NCI-H1694 treated with DMSO at 0.1 percent for 48 hours (cell line): ENCODE data around the gene FGFR1OP2.
"Not testable (repeated sequence)": the region's sequence is repeated elsewhere in the genome, so short reads cannot be mapped to it uniquely, and the experiment has no call there.

Experiments
- DNase-seq: peaks from one replicate; lab custom pipeline; 2025; lab: John Stamatoyannopoulos, UW

FGFR1OP2 gene

DNA sequence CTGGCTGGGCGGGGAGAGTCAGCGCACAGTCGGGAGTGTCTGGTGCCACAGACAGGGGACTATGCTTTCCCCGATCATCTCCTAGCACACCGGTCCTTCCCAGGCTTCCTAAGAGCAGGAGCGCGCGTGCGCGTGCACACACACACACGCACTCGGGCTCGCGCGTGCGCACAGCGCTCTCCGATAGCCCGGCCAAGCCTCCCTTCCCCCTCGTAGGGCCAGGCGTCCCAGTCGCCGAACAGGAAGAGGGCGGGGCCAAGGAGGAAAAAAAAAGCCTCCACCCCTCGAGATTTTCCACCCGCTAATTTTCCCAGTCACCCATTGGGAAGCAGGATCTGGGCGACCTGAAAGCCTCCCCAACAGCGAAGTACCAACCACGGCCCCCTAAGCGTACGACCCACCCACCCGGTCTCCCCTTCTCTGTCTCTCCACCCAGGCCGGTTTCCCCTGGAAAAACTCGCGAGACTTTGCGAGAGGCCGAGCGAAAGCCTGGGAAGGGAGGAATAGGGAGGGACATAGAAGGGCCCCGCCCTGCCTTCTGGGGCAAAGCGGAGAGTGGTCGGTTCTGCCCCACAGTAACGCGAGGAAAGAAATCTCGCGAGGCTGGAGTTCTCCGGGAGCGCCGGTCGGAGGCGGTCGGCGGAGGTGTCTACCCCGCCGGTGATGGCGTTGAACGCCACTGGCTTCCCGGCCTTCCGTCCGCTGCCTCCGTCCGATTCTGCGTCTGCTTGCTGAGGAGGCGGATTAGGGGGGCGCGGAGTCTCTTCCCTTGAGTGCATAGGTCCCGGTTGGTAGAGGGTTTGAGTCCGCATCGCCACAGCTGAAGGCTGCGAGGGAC is at the start of gene FGFR1OP2, which contains the start of gene INTS13:
FGFR1OP2 (plus strand) TSS at position 608 of the 838 bp plus-strand sequence. CDS start 15,689 bp downstream, outside the sequence.
INTS13 (minus strand) TSS at position 119 of the 838 bp plus-strand sequence. CDS start 1,178 bp downstream, outside the sequence.
- DNase-seq = peak; percentile 98

DNA sequence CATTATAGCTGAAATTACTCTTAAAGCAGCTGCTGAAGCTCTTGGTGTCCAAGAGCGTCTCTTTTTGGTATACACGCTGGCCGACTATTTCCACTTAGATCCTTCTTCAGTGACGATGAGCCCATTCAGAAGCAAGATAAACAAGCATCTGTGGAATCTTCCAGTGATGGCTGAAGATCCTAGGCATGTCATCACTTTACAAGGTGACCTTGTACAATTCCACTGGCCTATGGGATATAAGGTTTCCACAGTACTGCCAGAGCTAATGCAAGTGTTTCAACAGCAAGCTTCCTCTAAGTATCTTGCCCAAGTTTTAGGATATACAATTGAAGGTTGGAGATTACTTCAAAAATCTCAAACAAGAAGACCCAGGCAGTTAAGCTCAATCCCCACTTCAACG is 47.5 kb upstream of the FGFR1OP2 start:
- DNase-seq = no peak

DNA sequence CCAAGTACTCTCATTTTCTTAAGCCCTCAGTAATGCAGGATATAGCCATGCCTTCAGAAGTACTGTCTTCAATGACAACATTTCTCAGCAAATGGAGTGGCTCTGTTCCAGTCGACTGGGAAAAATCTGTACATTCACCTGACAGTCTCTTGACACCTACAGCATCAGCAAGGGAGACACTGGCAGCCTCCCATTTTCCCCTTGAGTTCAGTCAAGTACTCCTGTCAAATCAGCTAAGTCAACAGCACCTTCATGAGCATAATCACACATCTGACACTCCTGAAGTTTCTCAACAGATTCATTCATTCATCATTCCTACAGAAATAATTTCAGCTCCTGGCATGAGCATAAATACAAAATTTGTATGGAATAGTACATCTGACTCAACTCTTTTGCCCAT is 46.6 kb upstream of the FGFR1OP2 start:
- DNase-seq = no peak

DNA sequence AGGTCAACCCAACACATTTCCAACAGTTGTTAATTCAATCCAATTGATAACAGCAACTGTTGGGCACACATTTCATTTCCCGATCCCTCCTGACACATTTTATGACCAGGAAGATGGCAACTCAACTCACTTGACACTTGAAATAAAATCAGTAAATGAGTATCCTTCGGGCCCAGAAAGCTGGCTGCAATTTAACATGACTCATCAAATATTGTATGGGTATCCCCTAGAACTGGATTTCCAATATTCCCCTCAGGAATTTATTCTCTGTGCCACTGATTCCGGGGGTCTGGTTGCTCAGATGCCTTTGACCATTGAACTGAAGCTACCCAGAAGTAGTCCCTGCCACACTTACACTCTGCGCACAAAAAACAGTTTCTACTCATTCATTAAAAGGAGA is 42.6 kb upstream of the FGFR1OP2 start:
- no peak for DNase-seq

DNA sequence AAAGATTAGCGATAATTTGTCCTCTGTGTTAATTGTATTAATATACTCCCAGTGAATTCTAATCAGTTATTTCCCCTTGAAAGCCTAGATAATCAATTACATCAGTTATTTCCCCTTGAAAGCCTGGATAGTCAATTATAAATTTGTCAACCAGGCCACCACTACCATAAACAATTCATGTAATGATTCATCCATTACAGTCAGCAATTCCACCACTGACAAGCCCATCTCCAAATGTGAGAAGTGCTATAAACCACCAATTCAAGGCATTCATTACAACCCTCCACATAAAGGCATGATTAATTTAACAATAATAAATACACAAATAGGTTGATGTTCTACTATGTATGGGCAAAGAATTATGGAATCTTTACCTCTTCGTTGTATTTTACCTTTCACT is 41.4 kb upstream of the FGFR1OP2 start:
- no peak for DNase-seq

DNA sequence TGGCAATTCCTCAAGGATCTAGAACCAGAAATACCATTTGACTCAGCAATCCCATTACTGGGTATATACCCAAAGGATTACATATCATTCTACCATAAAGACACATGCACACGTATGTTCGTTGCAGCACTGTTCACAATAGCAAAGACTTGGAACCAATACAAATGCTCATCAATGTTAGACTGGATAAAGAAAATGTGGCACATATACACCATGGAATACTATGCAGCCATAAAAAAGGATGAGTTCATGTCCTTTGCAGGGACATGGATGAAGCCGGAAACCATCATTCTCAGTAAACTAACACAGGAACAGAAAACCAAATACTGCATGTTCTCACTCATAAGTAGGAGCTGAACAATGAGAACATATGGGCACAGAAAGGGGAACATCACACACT is 34.9 kb upstream of the FGFR1OP2 start:
- DNase-seq = not testable (repeated sequence)

DNA sequence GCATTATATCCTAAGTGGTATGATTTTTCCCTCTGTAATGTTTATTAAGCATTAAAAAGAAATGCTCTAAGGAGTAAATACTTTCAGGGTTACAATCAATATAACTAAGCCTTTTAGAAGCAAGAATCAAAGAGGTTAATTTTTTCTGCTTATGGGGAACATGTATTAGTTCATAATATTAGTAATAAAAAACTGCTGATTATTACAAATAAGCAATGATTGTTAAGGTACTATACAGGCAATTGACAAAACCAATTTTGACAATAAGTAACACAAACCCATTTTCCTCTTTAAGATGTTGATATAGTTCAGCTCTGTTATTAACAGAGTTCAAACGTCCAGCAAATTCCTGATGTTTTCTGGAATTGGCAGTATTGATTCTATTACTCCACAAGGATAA is 32.2 kb upstream of the FGFR1OP2 start:
- DNase-seq = no peak

DNA sequence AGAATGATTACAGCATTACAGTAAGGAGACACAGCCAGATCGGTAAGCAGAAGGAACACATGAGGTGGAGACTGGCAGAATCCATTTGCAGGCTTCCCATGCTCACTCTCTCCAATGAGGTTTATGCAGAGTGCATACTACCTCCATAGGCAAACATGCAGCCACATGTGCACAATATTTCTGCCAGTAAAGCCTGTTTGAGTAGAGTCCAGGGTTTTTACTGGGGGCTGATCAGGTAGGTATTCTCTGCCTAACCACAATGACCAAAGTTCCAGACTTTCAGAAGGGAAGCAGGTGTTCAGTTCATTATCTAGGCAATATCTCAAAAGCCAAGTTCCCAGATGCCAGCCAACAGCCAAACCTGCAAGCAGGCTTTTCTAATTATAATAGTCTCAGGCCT is 31.6 kb upstream of the FGFR1OP2 start:
- no peak for DNase-seq

DNA sequence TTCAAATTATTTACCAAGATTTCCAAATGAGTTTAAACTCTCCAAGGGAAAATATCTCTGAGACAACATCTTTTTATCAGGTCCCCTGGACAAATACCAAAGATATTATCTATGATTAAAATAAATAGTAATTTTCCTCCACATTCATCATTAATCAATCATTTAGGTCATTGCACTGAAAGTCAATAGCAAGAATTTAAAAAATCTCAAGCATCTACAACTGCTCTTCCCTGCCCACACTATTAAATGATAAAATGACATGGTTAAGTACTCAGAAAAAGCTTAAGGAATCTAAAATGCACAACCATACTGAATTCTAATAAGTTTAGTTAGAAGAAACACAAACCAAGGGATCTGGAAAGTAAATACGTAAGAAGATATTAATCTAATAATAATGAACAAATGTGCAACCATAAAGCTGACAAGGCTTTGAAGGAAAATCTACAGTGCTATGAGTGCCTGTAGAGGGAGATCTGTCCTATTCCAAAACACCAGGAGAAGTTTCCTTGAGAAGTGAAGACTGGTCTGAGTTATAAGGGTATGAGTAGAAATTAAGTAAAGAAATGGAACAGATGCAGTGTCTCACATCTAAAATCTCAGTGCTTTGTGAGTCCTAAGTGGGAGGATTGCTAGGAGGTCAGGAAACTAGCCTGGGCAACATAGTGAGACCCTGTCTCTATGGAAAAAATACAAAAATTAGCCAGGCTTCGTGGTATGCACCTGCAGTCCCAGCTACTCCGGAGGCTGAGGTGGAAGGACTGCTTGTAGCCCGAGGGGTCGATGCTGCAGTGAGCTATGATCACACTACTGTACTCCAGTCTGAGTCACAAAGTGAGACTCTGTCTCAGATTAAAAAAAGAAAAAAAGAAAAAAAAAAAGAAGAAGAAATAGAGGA is 19.7 kb upstream of the FGFR1OP2 start:
- no peak for DNase-seq

DNA sequence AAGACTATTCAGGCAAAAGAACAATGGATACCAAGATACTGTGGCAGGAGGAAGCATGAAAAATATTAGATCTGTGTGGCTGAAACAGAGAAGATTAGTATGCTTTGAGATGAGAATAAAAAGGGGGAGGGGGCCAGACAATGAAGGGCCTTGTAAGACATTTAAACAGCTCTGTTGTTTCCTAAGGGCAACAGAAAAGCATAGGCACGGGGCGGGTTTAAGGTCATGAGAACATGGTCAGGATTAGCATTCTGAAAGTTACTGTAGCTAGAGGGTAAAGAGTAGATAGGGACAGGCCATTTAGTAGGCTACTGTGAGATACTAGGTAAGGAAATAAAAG is 19.1 kb upstream of the FGFR1OP2 start:
- DNase-seq = no peak

DNA sequence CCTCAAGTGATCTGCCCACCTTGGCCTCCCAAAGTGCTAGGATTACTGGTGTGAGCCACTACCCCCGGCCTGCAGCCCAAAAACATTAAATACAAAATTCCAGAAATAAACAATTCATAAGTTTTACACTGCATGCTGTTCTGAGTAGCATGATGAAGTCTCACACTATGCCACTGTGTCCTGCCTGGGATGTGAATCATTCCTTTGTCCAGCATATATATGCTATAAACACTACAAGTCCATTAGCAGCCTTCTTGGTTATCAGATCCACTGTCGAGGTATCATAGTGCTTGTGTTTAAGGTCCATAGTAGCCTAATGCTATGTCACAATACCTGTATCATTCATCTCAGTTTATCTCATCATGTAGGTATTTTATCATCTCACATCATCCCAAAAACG is 16.4 kb upstream of the FGFR1OP2 start:
- no peak for DNase-seq

DNA sequence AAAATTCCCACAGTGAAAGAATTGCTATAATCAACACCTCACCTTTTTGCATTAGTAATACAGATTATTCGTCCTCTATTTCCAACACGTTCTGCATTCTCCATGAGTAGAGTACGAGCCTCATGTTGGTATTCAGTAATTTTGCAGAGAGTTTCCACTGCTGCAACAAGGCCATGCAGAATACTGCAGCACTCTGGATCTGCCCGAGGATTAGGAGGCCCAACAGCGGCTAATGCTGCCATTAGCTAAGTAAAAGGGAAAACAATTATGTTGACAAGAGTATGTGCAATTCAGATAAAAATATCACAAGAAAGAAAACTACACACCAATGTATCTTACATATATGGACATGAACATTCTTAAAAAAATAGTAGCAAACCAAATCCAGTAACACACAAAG is 9.6 kb upstream of the FGFR1OP2 start:
- DNase-seq = no peak

DNA sequence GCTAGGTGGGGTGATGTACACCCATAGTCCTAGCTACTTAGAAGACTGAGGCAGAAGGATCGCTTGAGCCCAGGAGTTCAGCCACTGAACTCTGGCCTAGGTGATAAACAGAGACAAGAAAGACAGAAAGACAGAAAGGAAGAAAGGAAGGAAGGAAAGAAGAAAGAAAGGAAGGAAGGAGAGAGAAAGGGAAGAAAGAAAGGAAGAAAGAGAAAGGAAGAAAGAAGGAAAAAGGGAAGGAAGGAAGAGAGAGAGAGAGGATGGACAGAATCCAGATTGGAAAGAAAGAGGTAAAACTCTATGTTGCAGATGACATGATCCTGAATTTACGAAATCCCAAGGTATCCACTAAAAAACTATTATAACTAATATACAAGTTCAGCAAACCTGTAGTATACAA is 8.7 kb upstream of the FGFR1OP2 start:
- DNase-seq = no peak

DNA sequence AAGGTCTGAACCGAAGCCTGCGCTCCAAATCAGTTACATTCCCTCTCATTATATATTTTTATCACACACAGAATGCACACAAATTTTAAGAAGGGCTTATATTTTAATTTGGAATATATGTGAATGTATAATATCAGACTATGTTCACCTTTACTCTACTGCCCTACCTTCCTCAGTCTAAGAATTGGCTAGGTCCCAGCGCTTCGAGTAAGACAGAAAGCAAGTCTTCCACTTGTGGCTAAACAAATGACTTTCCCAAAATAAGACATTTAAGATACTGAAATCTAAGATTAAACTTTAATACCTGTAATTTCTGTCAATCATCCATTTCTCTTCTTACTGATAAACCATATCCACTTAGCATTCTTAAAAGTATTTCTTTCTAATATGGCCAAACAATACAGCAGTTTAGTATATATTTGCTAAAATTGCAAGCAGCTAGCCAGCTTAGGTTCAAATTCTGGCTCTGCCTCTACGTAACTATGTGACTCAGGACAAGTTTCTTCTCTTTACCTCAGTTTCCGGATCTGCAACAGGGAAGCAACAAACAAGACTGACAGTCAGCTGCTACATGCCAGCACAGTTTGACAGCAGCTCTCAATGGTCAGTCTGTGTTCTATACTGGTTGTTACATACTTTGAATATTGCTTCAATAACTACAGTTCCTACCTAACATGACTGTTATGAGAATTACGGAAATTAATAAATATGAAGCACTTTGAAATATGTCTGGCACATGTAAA is 2.5 kb upstream of the FGFR1OP2 start:
- no peak for DNase-seq

DNA sequence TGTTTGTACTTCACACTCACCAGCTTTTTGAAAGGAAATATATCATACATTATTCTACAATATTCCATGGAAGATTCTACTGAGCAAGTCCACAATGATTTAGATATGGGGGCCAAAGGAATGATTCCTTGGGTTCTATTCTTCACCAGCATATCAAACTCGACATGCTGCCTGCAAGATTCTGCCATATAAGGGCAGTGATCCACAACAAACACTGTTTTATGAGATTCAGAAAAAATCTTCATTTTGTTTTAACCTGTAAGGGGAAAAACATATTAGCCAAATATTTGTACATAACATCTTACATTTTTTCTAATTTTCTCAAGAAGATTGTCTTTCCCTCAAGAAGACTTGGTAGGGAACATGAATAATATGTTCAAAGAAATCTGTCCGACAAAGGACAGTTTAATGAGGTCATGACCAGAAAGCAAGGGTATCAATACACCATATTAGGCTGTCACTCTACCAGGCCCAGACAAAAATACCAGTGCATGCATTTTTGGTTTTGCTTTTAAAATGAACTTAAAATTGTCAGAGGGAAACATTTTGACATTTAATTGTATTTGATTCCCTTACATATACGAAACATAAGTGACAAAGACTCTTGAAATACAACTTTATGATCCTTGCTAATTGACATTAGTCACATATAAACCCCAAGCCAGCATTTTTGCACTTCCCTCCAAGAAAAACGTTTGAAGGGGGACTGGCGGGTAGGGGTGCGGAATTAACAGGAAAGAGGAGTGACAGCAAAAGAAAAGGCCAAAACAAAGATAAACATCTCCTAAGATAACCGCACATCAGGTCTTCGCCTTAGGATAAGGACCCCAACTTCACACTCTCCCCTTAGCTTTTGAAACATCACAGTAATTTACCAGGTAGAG is 1.5 kb upstream of the FGFR1OP2 start:
- DNase-seq = no peak

DNA sequence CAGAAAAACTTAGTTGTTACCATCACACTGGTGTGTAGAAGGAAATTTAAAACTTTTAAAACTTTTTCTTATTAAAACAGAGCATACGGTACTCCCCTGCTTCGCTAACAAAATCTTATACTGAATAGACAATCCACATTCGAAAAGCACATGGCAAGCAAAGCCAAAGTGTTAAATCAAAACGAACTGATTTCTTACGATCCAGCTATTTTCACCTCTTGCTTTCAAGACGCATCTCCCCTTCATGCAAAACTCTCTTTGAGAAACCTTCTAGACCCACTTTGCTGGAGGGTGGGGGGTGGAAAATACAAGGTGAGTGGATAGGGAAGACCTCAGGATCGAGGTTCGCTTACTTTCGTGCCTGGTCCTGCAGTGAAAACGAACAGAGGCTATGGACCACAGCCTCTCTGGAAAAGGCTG is 817 bp upstream of the FGFR1OP2 start:
- no peak for DNase-seq

DNA sequence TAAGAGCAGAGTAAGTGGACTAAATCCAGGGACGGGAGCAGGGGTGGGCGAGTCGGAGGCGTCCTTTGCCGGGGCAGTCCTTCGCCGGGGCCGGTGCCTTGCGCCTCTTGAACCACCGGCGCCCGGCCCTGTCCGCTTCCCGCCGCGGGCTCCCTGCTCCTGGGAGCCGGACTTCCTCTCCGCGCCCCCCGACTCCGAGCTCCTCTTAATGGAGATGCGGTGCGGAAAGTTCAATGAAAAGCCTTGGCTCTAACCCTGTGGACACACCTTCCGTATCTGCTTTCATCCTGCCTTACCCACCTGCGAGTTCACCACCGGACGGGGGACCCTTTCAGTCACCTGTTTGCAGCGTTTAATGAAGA is 412 bp downstream of the FGFR1OP2 start:
- DNase-seq = peak; percentile 35

DNA sequence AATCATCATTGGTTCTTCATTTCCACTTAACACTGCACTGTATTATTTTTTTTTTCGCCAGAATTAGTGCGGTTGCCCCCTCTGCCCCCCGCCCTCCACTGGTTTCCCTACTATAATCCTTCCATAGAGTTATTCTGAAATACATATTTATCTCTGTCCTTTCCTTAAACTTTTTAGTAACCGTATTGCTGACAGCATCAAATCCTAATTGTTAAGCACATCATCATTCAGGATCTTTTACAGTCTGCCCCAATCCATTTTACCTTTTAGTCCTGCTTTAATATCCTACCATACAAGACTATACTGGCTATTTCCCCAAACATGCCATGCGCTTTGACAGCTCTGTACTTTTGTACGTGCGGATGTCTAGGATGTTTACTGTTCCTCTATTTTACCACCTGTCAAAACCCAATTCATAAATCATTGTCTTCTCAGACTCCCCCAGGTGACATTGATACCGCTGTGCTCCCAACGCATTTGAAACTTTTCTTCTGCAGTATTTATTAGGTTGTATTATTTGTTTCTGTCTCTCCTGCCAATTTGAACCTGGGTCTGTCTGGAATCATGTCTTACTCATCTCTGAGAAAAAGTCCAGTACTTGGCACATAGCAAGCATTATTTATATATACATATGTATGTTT is 1.0 kb downstream of the FGFR1OP2 start:
- no peak for DNase-seq

DNA sequence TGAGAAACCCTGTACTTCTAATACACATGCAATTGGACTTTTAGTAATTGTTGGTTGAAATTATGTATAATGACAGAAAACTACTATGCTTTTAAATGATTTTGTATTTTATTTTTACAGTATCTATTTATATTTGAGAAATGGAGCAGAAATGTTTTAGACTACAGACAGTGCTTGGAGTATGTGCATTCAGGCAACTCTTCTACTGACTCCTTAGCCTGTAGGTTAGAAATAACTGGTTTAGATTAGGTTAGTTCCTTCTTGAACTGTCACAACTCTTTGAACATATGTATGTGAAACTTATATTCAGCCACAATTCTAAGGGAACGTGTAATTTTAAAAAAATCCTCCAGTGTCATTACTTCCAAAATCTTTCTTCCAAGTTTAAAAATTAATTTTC is 1.7 kb downstream of the FGFR1OP2 start:
- DNase-seq = no peak

DNA sequence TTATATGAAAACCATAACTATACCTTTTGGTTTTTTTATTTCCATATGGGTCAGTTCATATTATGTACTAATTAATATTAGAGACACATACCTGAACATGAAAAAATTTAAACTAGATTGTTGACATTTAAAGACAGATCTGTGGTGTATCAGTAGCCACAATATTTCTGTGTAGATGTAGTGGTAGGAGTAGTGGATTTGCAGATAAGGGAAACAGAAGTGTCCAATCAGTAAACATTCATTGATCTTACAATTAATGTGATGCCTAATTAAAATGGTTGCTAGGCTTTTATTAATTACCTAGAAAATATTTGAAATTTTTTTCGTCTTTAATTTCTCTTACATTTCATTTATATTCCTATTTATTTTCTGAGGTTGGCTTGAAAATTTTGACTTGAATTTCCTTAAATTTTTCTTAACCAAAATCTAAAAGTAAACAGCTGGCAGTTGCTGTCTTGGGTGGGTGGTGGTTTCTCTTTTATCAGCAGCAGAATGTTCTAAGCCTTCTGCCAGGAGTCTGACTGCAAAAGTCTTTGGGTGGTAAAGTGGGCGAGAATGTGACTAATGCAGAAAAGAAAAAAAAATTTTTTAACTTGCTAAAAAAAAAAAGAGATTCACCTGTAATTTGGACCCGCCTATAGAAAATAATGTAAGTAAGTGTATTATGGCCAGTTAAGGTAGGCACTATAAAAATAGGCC is 2.4 kb downstream of the FGFR1OP2 start:
- no peak for DNase-seq
